WI38 (cell line): ENCODE data around the gene ARHGAP1.

Experiments
- H3K4me3 ChIP-seq: 2 replicates; pipeline ENCODE4 v1.5.1; 2011; ENCODE audit warnings: low read depth, mild to moderate bottlenecking, control low read depth, low read length
- TF ChIP-seq, protein P1 (sequence below): IDR thresholded peaks from 2 replicates; pipeline ENCODE4 v1.5.1; 2012; ENCODE audit warnings: low read depth, mild to moderate bottlenecking, control low read depth, low read length

Gene ARHGAP1

DNA sequence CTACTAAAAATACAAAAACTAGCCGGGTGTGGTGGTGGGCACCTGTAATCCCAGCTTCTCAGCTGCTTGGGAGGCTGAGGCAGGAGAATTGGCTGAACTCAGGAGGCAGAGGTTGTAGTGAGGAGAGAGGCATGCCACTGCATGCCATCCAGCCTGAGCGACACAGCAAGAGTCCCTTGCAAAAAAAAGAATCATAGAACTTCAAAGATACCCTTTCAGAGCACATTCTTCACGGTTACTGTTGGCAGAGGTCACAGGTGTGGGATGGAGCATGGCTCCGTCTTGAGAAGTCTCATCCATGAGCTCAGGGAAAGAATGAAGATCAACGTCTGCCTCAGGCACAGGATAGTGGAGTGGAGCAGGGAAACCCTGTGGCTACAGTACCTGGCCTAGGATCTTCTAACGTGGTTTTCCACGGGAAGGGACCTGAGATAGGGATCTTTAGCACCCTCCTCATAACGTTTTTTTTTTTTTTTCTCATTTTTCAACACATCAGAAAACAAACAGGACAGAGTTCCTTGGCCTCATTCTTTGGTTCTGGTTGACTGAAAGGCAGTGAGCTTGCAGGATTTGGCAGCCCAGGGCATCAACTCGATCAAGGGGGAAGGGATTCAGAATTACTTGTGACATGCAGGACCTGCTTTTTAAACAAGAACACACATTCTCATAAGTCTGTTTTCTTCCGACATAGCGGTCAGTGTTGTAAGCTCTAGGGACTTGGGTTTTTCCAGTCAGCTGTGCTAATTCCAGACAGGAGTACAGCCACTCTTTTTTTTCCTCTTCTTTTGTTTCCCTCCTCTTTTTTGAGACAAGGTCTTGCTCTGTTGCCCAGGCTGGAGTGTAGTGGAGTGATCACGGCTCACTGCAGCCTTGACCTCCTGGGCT, 41.4 kb upstream of the ARHGAP1 start:
- TF ChIP-seq, protein P1, sequence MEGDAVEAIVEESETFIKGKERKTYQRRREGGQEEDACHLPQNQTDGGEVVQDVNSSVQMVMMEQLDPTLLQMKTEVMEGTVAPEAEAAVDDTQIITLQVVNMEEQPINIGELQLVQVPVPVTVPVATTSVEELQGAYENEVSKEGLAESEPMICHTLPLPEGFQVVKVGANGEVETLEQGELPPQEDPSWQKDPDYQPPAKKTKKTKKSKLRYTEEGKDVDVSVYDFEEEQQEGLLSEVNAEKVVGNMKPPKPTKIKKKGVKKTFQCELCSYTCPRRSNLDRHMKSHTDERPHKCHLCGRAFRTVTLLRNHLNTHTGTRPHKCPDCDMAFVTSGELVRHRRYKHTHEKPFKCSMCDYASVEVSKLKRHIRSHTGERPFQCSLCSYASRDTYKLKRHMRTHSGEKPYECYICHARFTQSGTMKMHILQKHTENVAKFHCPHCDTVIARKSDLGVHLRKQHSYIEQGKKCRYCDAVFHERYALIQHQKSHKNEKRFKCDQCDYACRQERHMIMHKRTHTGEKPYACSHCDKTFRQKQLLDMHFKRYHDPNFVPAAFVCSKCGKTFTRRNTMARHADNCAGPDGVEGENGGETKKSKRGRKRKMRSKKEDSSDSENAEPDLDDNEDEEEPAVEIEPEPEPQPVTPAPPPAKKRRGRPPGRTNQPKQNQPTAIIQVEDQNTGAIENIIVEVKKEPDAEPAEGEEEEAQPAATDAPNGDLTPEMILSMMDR, result no peak
- no peak overlapping the region for H3K4me3 ChIP-seq

DNA sequence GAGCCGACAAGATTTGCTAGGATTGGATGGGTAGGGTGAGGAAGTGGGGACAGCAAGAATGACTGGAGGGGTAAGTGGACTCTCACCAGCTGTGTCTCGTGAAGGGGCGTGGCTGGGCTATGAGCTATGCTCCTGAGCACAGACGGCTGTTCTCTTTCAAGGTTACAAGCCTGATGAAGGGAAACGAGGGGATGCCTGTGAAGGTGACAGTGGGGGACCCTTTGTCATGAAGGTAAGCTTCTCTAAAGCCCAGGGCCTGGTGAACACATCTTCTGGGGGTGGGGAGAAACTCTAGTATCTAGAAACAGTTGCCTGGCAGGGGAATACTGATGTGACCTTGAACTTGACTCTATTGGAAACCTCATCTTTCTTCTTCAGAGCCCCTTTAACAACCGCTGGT, 38.5 kb upstream of the ARHGAP1 start:
- no peak overlapping the region for H3K4me3 ChIP-seq
- TF ChIP-seq, protein P1, result no peak

DNA sequence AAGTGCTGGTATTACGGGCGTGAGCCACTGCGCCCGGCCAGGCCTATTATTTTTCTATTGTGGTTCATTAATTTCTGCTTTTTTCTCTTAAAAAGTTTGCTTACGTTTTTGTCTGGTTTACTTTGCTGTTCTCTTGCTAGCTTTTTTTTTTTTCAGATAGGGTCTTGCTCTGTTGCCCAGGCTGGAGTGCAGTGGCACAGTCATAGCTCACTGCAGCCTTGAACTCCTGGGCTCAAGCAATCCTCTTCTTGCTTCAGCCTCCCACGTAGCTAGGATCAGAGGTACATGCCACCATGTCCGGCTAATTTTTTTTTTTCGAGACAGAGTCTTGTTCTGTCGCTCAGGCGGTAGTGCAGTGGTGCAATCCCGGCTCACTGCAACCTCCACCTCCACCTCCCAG, 37.3 kb upstream of the ARHGAP1 start:
- no peak overlapping the region for H3K4me3 ChIP-seq
- TF ChIP-seq, protein P1, result no peak

DNA sequence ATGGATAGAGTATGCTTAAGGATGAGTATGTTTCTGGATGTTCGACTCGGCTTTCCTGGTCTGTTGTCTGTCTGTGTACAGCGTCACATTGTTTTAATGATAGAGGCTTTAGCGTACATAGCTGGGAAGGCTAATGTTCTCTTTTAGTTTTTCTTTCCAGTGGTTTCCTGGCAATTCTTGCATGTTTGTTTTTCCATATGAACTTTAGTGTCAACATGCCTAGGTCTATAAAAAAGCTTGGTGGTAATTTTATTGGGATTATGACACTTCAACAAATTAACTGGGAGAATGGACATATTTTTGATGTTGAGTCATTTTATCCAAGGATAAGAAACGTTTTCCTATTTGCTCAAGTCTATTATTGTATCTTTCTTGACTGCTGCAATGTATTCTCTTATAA, 36.2 kb upstream of the ARHGAP1 start:
- TF ChIP-seq, protein P1, result no peak
- H3K4me3 ChIP-seq, result no peak overlapping the region

DNA sequence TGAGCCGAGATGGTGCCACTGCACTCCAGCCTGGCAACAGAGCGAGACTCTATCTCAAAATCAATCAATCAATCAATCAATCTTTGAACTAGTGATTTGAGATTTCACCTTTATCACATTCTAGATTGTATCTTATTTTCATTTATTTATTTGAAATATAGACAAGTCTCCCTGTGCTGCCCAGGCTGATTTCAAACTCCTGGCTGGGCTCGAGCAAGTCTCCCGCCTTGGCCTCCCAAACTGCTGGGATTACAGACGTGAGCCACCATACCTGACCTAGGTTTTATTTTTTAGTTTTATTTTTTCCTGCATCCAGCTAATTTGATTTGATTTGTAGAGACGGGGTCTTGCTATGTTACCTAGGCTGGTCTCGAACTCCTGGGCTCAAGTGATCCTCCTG, 35.7 kb upstream of the ARHGAP1 start:
- H3K4me3 ChIP-seq, result no peak overlapping the region
- TF ChIP-seq, protein P1, result no peak

DNA sequence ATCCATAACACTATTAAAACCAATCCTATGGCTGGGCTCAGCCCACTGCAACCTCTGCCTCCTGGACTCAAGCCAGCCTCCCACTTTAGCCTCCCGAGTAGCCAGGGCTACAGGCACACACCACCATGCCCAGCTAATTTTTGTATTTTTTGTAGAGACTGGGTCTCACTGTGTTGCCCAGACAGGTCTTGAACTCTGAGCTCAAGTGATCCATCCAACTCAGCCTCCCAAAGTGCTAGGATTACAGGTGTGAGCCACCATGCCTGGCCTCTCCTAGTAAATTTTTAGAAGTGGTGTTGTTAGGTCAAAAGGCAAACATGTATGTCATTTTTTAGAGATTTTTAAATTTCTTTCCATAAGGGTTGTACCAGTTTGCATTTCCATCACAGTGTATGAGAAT, 32.8 kb upstream of the ARHGAP1 start:
- H3K4me3 ChIP-seq, result no peak overlapping the region
- TF ChIP-seq, protein P1, result no peak

DNA sequence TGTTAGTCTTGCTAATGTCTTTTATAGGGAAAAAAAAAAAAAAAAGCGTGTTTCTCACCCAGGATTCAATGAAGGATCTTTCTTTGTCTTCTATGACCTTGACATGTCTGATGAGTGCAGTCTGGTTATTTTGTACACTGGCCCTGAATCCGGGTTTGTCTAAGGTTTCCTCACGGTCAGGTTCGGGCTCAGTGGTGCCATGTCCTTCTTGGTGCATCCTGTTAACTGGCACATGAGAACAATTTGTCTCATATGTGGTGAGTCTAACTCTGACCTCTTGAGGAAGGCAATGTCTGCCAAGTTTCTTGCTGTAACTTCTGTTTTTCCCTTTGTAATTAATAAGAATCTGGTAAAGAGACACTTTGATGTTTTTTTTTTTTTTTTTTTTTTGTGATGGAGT, 31.1 kb upstream of the ARHGAP1 start:
- H3K4me3 ChIP-seq, result no peak overlapping the region
- TF ChIP-seq, protein P1, result no peak
